Stimulated activated CD8-positive, alpha-beta memory T cell treated with anti-CD3 and anti-CD28 coated beads, Interleukin-15, amount 100 ng/mL, for 24 hours (primary cell): ENCODE data around the gene GPR62.

Experiments
- DNase-seq: peaks from one replicate; pipeline ENCODE4 v3.0.0-alpha.2; 2020; ENCODE audit warnings: low read depth

GPR62 gene

DNA sequence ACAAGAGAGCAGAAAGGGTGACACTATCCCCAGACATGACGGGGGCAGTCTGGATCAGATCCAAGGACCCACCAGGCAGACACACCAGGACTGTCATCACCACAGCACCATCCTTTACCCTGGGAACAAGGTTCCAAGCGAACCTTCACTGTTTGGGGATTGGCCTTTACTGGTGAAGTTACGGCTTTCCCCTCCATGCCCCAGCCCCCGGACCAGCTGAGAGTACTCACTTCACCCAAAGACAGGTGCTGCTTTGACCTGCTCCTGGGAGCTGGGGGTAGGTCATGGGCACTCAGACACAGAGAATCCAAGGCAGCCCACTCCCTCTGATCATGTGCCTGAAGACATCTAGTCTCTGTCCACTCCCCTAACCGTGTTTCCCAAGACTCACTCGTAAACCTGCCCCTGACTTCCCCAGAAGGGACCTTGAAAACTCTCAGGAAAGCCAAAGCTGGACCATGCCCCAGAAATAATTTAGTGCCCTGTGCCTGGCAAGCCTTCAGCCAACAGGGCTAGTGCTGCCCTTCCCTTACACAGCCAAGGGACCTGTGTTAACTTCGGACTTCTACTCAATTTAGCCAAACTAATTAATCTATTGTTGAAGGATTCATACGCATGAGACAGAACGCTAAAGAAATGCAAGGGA, 16.3 kb upstream of the GPR62 start:
- DNase-seq: no peak

DNA sequence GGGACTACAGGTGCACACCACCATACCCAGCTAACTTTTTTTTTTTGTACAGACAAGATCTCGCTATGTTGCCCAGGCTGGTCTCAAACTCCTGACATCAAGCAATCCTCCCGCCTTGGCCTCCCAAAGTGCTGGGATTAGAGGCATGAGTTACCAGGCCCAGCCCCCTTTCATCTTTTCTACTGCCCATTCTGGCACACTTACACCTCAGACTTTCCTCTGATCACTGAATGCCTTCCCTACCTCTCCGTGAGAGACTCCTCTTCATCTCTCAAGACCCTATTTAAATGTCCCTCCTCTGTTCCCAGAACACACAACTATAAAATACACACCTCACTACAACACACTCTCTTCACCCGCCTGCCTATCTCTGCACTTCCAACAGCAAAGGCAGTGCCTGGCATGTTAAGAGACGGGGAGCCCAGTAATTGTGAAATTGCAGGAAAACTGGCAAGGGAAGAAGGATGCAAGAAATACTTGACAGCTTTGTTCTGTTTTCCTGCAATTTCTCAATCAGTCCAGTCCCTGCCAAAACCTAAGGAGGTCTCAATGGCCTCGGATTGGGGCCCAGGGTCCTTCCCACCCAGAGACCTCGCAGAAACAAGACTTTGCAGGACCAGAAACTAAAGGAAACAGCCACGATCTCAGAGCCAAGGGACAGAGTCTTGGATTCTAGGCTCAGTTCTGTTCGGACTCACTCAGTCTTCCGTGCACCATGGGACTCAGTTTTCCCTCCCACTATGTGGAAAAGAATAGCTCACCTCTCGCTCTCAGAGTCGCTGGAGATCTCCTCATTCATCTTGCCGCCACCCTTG, 14.3 kb upstream of the GPR62 start:
- DNase-seq: no peak

DNA sequence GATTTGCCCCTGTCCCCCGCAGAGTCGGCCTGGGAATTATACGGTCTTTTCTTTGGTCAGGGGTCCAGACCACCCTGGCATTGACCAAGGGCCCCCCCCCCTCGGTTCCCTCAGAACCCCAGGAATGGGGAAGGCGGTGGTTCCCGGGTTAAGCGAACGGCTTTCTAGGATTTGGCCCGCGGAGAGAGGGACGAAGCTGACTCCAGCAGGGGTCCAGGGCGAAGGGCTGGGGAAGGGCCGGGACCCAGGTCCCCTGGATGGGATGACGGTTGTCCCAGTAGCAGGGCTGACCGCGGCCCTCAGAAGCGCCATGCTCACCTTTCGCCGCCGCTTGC, 13.8 kb upstream of the GPR62 start:
- no peak for DNase-seq

DNA sequence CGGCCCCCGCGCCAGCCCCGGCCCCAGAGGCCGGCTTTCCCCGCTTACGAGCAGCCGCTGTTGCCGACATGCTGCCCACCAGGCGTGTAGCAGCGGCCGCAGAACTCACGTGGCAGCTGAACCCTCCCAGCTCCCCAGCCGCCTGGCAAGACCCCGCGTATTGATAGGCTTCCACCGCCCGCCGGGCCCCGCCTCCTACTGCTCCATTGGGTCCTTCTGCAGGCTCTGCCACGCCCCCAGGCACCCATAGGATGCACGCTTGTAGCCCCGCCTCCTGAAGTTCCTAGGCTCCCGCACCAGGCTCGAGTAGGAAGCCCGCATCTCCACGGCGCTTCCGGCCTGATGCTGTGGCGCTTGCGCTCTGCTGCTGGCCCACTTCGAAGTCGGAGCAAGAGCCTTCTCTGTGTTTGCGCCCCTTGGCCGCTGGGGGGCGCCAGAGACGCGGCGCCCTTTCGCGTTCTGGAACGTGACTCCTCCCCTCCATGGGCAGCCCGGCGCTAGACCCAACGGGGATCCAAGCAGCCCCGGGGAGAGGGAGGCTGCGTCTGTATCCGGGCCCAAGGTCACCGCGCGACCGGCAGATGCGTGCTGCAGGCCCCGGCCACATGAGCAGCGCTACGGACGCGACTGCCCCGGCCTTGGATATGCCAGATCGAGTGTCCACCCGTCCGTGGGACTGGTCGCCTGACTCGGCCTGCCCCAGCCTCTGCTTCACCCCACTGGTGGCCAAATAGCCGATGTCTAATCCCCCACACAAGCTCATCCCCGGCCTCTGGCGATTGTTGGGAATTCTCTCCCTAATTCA, 13.2 kb upstream of the GPR62 start, which contains the start of the genes PARP3 and RRP9:
Gene PARP3, plus strand, starts transcription at position 566 of the 805 bp plus-strand sequence. CDS start 993 bp downstream, outside the sequence.
Gene RRP9, minus strand, starts transcription at position 107 of the 805 bp plus-strand sequence. Its CDS starts 37 bp downstream, at position 70.
- peak; percentile 95 for DNase-seq

DNA sequence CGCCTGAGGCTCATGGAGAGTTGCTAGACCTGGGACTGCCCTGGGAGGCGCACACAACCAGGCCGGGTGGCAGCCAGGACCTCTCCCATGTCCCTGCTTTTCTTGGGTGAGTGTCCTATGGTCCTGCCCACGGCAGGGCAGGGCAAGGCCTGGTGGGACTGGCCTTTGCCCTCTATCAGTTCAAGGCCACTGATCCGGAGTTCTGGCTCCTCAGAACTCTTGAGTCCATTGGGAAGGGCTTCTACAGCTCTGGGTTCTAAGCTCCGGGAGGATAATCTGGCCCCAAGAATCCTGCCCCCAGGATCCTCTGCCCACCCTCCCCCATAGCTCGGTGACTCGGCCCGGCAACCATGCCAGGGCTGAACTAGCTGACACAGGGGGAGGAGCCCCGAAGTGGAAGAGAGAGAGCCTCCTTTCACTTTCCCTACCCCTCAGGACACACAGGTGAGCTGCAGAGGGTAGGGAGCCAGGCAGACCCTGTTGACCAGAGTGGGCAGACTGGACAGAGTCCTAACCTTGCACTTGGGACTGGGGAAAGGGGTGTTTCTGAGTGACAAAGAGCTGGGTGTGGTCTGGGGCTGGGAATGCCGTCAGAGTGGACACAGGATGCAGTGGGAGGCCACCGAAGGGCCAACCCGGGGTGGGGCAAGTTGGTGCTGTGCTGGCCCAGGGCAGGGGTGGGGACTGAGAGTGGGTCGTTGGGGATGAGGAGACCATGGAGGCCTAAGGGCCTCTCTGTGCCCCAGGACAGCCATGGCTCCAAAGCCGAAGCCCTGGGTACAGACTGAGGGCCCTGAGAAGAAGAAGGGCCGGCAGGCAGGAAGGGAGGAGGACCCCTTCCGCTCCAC, 12.4 kb upstream of the GPR62 start:
- DNase-seq: no peak

DNA sequence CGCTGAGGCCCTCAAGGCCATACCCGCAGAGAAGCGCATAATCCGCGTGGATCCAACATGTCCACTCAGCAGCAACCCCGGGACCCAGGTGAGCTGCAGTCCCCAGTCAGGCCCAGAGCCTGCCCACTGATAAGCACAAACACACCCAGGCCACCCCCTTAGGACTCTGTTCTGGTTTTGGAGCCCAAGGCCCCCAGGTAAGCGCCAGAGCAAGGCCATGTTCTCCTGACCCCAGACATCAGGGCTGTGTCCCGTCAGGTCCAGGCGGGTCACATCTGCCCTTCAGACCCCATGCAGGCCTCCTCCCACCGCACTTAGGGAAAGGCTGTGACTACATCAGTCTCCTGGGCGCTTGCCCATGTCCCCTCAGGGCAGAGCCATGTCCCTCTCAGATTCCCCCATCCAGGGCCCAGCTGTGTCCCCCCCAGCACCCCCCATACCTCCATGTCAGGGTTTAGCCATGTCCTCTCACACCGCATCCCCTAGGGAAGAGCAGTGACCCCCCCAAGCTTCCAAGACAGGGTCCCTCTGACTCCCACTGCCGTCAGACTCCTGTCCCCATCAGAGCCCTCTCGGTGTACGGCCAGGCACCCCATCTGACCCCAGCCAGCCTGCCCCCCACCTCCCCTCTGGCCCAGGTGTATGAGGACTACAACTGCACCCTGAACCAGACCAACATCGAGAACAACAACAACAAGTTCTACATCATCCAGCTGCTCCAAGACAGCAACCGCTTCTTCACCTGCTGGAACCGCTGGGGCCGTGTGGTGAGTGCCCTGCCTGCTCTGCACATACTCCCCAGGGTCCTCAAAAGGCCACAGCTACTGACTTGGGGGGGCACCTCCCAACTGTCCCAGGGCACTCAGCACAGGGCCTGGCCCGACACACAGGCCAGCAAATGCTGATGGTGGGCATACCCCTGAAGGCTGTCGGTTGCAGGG, 11.5 kb upstream of the GPR62 start:
- no peak for DNase-seq

DNA sequence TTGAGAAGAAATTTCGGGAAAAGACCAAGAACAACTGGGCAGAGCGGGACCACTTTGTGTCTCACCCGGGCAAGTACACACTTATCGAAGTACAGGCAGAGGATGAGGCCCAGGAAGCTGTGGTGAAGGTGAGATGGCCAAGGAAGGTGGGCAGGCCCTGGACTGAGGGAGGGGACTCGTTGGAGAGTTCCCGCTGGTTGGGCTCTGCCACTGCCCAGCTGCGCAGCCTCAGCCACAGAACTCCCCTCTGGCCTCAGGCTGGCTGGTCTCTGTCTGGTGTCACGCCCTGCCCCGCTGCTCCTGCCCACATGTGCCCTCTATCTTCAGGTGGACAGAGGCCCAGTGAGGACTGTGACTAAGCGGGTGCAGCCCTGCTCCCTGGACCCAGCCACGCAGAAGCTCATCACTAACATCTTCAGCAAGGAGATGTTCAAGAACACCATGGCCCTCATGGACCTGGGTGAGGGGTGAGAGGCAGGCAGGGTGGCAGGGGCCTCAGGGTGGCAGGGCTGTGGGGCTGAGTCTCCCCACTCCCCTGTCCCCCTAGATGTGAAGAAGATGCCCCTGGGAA, 10.6 kb upstream of the GPR62 start:
- DNase-seq: no peak

DNA sequence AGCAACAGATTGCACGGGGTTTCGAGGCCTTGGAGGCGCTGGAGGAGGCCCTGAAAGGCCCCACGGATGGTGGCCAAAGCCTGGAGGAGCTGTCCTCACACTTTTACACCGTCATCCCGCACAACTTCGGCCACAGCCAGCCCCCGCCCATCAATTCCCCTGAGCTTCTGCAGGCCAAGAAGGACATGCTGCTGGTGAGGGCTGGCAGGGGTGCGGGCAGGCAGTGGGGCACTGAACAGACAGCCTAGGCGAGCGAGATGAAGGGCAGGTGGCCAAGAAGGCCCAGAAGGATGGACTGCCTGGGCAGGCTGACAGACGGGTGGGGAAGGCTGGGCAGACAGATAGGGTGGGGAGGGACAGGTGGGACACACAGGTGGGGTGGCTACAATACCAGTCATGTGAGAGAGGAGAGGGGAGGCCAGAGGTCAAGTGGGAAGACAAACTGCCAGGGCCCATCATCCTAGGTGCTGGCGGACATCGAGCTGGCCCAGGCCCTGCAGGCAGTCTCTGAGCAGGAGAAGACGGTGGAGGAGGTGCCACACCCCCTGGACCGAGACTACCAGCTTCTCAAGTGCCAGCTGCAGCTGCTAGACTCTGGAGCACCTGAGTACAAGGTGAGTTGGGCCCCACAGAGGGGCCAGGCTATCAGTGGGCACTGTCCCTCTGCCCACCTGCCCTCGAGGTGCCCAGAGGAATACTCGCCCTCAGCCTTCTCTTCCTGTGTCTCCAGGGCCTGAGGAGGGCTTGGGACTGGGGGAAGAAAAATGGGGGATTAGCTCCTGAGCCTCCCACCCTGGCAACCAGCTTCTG, 9.9 kb upstream of the GPR62 start:
- DNase-seq: no peak

DNA sequence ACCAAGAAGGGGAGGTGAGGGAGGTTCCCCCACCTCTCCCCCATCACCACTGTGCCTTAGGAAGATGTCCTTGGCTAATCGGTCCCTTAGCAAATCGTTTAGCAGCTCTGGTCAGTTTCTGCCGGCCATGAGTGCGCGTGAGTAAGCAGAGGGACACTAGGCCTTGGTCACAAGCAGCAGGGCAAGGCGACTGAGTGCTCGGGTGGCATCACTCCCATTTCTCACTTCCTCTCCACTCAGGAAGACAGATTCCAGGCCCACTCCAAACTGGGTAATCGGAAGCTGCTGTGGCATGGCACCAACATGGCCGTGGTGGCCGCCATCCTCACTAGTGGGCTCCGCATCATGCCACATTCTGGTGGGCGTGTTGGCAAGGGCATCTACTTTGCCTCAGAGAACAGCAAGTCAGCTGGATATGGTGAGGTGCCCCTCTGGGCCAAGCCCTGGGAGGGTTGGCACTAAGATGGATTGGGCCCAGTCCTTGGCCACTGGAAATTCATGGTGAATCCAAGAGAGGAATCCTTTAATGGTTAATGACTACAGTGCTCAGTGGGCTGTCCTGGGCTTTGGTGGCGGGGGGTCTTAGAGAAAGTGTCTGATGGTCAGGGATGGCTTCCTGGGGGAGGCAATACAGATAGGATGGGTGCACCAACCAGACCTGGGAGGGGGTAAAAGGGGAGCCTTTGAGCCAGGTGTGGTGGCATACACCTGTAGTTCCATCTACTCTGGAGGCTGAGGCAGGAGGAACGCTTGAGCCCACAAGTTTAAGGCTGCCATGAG, 9.1 kb upstream of the GPR62 start:
- no peak for DNase-seq

DNA sequence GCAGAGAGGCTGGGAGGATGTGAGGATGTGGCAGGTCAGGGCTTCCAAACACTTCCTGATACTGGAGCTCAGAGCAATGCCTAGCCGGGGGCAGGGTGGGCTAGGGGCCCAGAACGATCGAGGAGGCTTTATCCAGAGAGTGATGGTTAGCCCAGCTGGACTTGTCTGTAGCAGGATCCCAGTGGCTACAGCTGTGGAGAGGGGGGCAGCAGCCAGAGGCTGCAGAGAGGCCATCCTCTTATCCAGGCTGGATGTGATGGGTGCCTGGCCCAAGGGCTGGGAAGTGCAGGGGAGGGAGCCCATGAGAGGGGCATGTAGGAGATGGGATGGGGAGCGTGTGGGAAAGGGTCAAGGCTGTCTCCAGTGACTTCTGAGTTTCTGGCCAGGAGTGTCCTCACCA, 8.4 kb upstream of the GPR62 start:
- DNase-seq: no peak

DNA sequence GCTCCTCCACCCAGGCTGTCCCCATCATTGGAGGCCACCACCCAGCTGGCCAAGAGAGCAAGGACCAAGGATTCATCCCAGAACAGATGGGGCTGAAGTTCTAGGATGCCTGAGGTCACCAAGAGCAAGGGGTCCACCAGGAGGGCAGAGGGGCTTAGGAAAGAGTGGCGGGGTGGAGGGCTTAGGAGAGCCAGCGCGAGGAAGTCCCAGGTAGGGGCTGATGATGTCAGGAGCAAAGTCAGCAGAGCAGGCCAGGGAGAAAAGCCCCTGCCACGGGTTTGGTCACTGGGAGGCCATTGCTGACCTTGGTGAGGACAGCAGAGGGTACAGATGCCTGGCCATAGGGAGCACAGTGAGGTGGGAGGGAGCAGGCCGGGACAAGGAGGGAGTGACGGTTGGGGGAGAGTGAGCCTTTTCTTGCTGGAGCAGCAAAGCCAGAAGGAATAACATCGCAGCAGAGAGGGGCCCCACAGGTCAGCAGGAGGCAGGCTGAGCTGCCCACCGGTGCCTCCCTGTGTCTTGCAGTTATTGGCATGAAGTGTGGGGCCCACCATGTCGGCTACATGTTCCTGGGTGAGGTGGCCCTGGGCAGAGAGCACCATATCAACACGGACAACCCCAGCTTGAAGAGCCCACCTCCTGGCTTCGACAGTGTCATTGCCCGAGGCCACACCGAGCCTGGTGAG, 7.8 kb upstream of the GPR62 start:
- no peak for DNase-seq

DNA sequence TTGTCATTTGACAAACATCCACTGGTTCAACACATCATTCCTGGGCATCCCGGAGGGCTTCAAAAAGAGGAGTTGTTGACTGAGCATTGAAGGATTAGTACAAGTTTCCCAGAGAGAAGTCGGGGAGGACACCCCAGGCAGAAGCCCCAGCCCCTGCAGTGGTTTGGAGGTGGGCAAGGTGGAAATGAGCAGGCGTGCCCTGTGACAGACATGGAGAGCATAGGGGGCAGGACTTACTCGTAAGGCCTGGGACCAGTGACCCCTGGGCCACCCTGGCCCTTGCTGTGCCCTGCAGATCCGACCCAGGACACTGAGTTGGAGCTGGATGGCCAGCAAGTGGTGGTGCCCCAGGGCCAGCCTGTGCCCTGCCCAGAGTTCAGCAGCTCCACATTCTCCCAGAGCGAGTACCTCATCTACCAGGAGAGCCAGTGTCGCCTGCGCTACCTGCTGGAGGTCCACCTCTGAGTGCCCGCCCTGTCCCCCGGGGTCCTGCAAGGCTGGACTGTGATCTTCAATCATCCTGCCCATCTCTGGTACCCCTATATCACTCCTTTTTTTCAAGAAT, 7.1 kb upstream of the GPR62 start:
- DNase-seq: no peak

DNA sequence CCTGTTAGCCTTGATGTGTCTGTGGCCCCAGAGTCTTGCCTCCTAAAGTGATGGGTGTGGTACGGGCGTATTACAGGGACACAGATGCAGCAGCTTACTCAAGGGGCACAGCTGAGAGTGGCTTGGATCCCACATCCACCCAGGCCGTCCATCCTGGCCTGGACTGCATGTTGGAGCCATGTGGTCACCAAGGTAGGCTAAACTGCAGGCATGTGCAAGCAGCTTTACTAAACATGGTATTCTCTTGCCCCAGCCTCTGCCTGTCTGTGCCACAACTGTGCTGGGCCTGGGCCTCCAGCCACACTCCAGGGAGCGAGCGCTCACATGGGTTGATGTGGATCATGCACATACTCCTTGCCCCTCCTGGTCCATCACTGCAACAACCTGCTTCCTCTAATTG, 6.1 kb upstream of the GPR62 start:
- DNase-seq: no peak

DNA sequence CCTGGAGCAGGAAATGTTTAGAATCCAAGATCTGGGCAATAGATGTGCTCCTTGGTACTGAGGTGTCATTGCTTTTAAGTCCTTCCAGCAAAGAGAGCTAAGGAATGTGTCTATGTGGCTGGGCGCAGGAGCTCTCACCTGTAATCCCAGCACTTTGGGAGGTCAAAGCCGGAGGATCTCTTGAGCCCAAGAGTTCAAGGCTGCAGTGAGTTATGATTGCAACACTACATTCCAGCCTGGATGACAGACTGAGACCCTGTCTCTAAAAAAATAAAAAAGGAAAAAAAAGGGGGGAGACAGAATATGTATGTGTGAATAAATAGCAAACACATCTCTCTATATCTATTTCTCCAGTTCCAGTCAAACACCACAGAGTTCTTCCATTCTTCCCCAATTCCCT, 4.3 kb upstream of the GPR62 start:
- no peak for DNase-seq

DNA sequence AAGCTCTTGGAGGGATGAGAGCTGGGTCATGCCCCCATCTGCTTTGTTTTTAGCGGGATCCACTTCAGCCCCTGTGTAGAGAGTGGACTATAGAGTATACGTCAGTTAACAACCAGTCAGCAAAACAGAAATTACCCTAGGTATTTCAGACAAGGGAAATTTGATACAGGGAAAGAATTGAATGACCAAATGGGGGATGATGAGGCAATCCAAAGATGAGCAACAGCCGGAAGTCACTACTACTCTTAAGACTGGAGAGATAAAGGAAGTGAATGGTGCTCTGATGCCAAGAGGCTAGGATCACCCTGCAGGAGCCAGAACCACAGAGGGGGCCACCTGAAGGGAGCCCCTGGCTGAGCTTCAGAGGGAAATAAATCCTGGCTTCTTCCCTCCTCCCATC, 1.7 kb upstream of the GPR62 start:
- no peak for DNase-seq

DNA sequence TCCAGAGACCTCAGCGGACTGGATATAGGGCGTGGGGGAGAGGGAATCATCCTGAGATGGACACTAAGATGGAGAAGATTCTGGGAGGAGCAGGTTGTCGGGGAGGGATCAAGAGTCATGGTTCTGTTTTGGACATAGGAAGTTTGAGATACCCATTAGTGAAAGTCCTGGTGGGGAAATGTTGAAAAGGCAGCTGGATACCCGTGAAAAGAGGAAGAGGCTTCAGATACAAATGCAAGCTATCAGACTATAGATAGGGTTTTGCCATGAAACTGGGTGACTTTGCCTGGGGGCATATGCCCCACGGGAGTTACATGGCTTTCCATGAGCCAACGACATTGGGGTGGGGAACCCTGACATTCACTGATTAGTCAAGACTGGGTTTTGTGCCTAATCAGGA, 1.1 kb upstream of the GPR62 start:
- no peak for DNase-seq

DNA sequence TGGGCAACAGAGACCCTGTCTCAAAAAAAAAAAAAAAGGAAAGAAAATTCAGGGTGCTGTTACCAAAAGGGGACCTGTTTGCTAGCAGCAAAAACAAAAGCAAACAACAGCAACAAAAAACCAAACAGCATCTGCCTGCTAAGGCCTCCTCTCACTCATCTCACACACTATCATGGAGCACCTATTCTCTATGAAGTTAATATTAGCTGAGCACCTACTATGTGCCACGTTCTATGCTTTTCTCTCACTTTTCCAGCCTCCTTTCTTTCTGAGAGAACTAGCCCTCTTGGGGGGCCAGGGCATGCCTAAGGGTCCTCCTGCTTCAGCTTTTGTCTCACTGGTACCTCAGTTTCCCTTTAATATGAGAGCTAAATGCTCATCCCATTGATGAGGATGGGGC, 468 bp upstream of the GPR62 start:
- no peak for DNase-seq
